MM.1S (cell line): ENCODE measurements around the gene VAV3.

Source experiments
- DNase-seq: peaks from one replicate; pipeline ENCODE4 v3.0.0-alpha.2; 2015
- H2AFZ ChIP-seq: fragments of 300-600 bp; sonication (generic); 2 replicates; pipeline ENCODE4 v1.6.0; 2016; ENCODE audit warnings: antibody characterized with exemption, low read length
- H3F3A ChIP-seq: fragments of 300-600 bp; sonication (generic); 2 replicates; pipeline ENCODE4 v1.6.1; 2016; ENCODE audit warnings: mild to moderate bottlenecking, antibody characterized with exemption, low read length, moderate library complexity, mixed read lengths; ENCODE audit not compliant: insufficient read depth
- H3K27ac ChIP-seq: fragments of 300-600 bp; sonication (generic); 2 replicates; pipeline ENCODE4 v1.5.1; 2016; ENCODE audit warnings: mild to moderate bottlenecking, low read length
- H3K27me3 ChIP-seq: fragments of 300-600 bp; sonication (generic); replicated peaks from 2 replicates; pipeline ENCODE4 v1.6.0; 2016; ENCODE audit warnings: low read length; ENCODE audit not compliant: insufficient read depth
- H3K36me3 ChIP-seq: fragments of 300-600 bp; sonication (generic); replicated peaks from 2 replicates; pipeline ENCODE4 v1.6.1; 2016; ENCODE audit warnings: mild to moderate bottlenecking, low read length, mixed read lengths; ENCODE audit not compliant: insufficient read depth
- H3K4me1 ChIP-seq: fragments of 300-600 bp; sonication (generic); 2 replicates; pipeline ENCODE4 v1.6.1; 2016; ENCODE audit warnings: low read length, mixed read lengths
- H3K4me2 ChIP-seq: fragments of 300-600 bp; sonication (generic); 2 replicates; pipeline ENCODE4 v1.6.0; 2016; ENCODE audit warnings: low read depth, low read length
- H3K4me3 ChIP-seq: fragments of 300-600 bp; sonication (generic); 2 replicates; pipeline ENCODE4 v1.5.1; 2016; ENCODE audit warnings: low read length, mixed read lengths
- H3K79me2 ChIP-seq: fragments of 300-600 bp; sonication (generic); 2 replicates; pipeline ENCODE4 v1.6.1; 2016; ENCODE audit warnings: mixed run types, low read length, mixed read lengths
- H3K9ac ChIP-seq: fragments of 300-600 bp; sonication (generic); 2 replicates; pipeline ENCODE4 v1.6.1; 2016; ENCODE audit warnings: low read length, mixed read lengths
- H3K9me2 ChIP-seq: fragments of 300-600 bp; sonication (generic); replicated peaks from 2 replicates; pipeline ENCODE4 v1.6.1; 2016; ENCODE audit warnings: mild to moderate bottlenecking, low read length, mixed read lengths; ENCODE audit not compliant: insufficient read depth
- H3K9me3 ChIP-seq: fragments of 300-600 bp; sonication (generic); replicated peaks from 2 replicates; pipeline ENCODE4 v1.6.1; 2016; ENCODE audit warnings: mild to moderate bottlenecking, low read length, mixed read lengths; ENCODE audit not compliant: insufficient read depth
- H4K20me1 ChIP-seq: fragments of 300-600 bp; sonication (generic); 2 replicates; pipeline ENCODE4 v1.6.1; 2016; ENCODE audit warnings: mild to moderate bottlenecking, low read length, moderate library complexity, mixed read lengths; ENCODE audit not compliant: insufficient read depth
- CTCF ChIP-seq: fragments of 300-600 bp; sonication (generic); IDR thresholded peaks from 2 replicates; pipeline ENCODE4 v1.5.1; 2016; ENCODE audit warnings: antibody characterized with exemption, low read length, mixed read lengths
- EZH2 ChIP-seq: fragments of 300-600 bp; sonication (generic); optimal IDR thresholded peaks from 2 replicates; pipeline ENCODE3; 2017; ENCODE audit warnings: low read depth, mild to moderate bottlenecking, antibody characterized with exemption, low read length, mixed read lengths
- EZH2phosphoT487 ChIP-seq: fragments of 300-600 bp; sonication (generic); IDR thresholded peaks from 2 replicates; pipeline ENCODE4 v1.6.1; 2018; ENCODE audit warnings: antibody characterized with exemption, low read length

VAV3 gene

GRCh38 chr1:107820801-107821200 lies 144.2 kb downstream of the VAV3 start:
- Histone ChIP-seq H3K36me3 (no peaks in the 10 kb centered on the region), H2AFZ (no peak overlapping the region), H3K9me3 (no peaks in the 10 kb centered on the region), H3K9me2 (no peaks in the 10 kb centered on the region), H3K9ac (no peak overlapping the region), H4K20me1 (no peaks in the 10 kb centered on the region), H3F3A (no peaks in the 10 kb centered on the region), H3K4me1 (no peaks in the 10 kb centered on the region), H3K4me3 (no peak overlapping the region), H3K27me3 (no peaks in the 10 kb centered on the region), H3K27ac (no peak overlapping the region), H3K4me2 (no peak overlapping the region), H3K79me2 (no peaks in the 10 kb centered on the region)
- TF ChIP-seq EZH2 = no peak
- no peak for TF ChIP-seq CTCF
- TF ChIP-seq EZH2phosphoT487 = no peak
- no peak for DNase-seq

- Histone ChIP-seq H3K4me2 (no peak overlapping the region), H3K4me3 (no peak overlapping the region), H2AFZ (no peak overlapping the region), H3F3A (no peaks in the 10 kb centered on the region), H3K79me2 (no peaks in the 10 kb centered on the region), H3K9me3 (no peaks in the 10 kb centered on the region), H3K27me3 (no peaks in the 10 kb centered on the region), H4K20me1 (no peaks in the 10 kb centered on the region), H3K9ac (no peak overlapping the region), H3K9me2 (no peaks in the 10 kb centered on the region), H3K27ac (no peak overlapping the region), H3K4me1 (no peaks in the 10 kb centered on the region), H3K36me3 (no peaks in the 10 kb centered on the region)
- no peak for TF ChIP-seq CTCF
- TF ChIP-seq EZH2 = no peak
- TF ChIP-seq EZH2phosphoT487 = no peak
- DNase-seq = no peak
These were observed 147.0 kb downstream of the VAV3 start for GRCh38 chr1:107817935-107818334.

- no peak for DNase-seq
- Histone ChIP-seq H3K4me2 (no peak overlapping the region), H3K9me2 (no peaks in the 10 kb centered on the region), H3K9me3 (no peaks in the 10 kb centered on the region), H4K20me1 (no peaks in the 10 kb centered on the region), H2AFZ (no peak overlapping the region), H3K36me3 (no peaks in the 10 kb centered on the region), H3K4me1 (no peaks in the 10 kb centered on the region), H3K9ac (no peak overlapping the region), H3K27ac (no peak overlapping the region), H3K4me3 (no peak overlapping the region), H3F3A (no peaks in the 10 kb centered on the region), H3K27me3 (no peaks in the 10 kb centered on the region), H3K79me2 (no peaks in the 10 kb centered on the region)
- no peak for TF ChIP-seq EZH2
- no peak for TF ChIP-seq CTCF
- TF ChIP-seq EZH2phosphoT487 = no peak
These were observed 147.8 kb downstream of the VAV3 start for GRCh38 chr1:107817206-107817605.
